ENCODE data around the gene AHCY.

- no peak for TF ChIP-seq CTCF (conservative IDR thresholded peaks at IDR 0.05 in 1 of 2, IDR thresholded peaks at IDR 0.05 in 1 of 2; ENCODE audit: low read depth in 1 of 2, low read length in 2 of 2)
- no peak for TF ChIP-seq EZH2 (IDR thresholded peaks at IDR 0.05; ENCODE audit: low read length, missing control alignments)
Measured at GRCh38 chr20:34285450-34285849, 17.7 kb downstream of the AHCY start.
